Measurements from ENCODE around the gene VPS33B. TPM values are rescaled to one million over a fixed set of nuclear protein-coding genes. Genes with fewer than 3 reads are reported as not detected.

VPS33B gene
- total and polyA plus RNA-seq, 2 of the 8 experiments (the other 6 are each of a cell fraction or from before 2014, with no cell fraction given) = 11.8 to 17.3 TPM

- no peak for FAIRE-seq
- TF ChIP-seq NRF1 (IDR thresholded peaks at IDR 0.05; ENCODE audit: low read depth, low read length) = no peak
- no peak for TF ChIP-seq TEAD4 (IDR thresholded peaks at IDR 0.05; ENCODE audit: low read depth, low read length)
- TF ChIP-seq CEBPB (IDR thresholded peaks at IDR 0.05; ENCODE audit: low read depth, low read length) = no peak
- no peak for TF ChIP-seq PHF8 (conservative IDR thresholded peaks at IDR 0.05; ENCODE audit: low read depth, low read length)
- TF ChIP-seq SP4 (IDR thresholded peaks at IDR 0.05; ENCODE audit: low read length) = no peak
- no peak for TF ChIP-seq SIRT6 (IDR thresholded peaks at IDR 0.05; ENCODE audit: low read length)
- TF ChIP-seq, protein P1, sequence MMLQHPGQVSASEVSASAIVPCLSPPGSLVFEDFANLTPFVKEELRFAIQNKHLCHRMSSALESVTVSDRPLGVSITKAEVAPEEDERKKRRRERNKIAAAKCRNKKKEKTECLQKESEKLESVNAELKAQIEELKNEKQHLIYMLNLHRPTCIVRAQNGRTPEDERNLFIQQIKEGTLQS (IDR thresholded peaks at IDR 0.05; ENCODE audit: insufficient read depth, low read depth, low read length) = no peak
- TF ChIP-seq CREB1 (IDR thresholded peaks at IDR 0.05) = no peak
- no peak for TF ChIP-seq CBX8 (IDR thresholded peaks at IDR 0.05; ENCODE audit: borderline replicate concordance, low read depth, low read length)
- TF ChIP-seq POU5F1 (IDR thresholded peaks at IDR 0.05; ENCODE audit: low read depth, low read length) = no peak
- no peak for TF ChIP-seq SRF (IDR thresholded peaks at IDR 0.05; ENCODE audit: low read depth, low read length)
- no peak for TF ChIP-seq POLR2A (IDR thresholded peaks at IDR 0.05; ENCODE audit: control extremely low read depth in 1 of 2, low read depth in 2 of 2, low read length in 2 of 2)
- no peak for TF ChIP-seq KDM4A (IDR thresholded peaks at IDR 0.05; ENCODE audit: low read depth, low read length, severe bottlenecking)
- TF ChIP-seq HDAC2 (IDR thresholded peaks at IDR 0.05; ENCODE audit: borderline replicate concordance in 1 of 2, low read depth in 2 of 2, low read length in 2 of 2) = no peak
- no peak for TF ChIP-seq SUZ12 (IDR thresholded peaks at IDR 0.05; ENCODE audit: low read length)
Observed at GRCh38 chr15:91027677-91028076, 5.3 kb upstream of the VPS33B start.

More at GRCh38 chr15:91027677-91028076, 5.3 kb upstream of the VPS33B start:
- Histone ChIP-seq H3K9me3 (ENCODE audit: insufficient read depth in 2 of 2, low read depth in 1 of 2, low read length in 1 of 2) (no peaks in the 10 kb centered on the region), H4K20me1 (replicated peaks in 1 of 2; ENCODE audit: control insufficient read depth in 1 of 2, insufficient read depth in 2 of 2, low read length in 2 of 2) (no peaks in the 10 kb centered on the region), H3K79me1 (ENCODE audit: low read depth, low read length) (no peaks in the 10 kb centered on the region), H3K23ac (ENCODE audit: insufficient read length) (no peak overlapping the region), H3K56ac (replicated peaks; ENCODE audit: insufficient read length, low read depth, low read length) (no peak overlapping the region), H3K79me2 (ENCODE audit: control insufficient read depth in 1 of 2, insufficient read depth in 2 of 2, low read length in 2 of 2) (no peaks in the 10 kb centered on the region), H3K4me3 (ENCODE audit: extremely low read depth in 1 of 4, insufficient read depth in 2 of 4, low read depth in 3 of 4, low read length in 4 of 4) (no peak overlapping the region), H2AK5ac (ENCODE audit: low read depth, low read length) (no peak overlapping the region), H4K5ac (ENCODE audit: insufficient read length, low read depth, low read length) (no peak overlapping the region), H4K91ac (replicated peaks; ENCODE audit: insufficient read length, low read length) (no peak overlapping the region), H3K14ac (ENCODE audit: insufficient read length) (no peak overlapping the region), H3K18ac (ENCODE audit: extremely low read depth, low read length) (no peak overlapping the region), H3K23me2 (ENCODE audit: low read depth, low read length) (no peaks in the 10 kb centered on the region), H4K8ac (ENCODE audit: extremely low read depth, insufficient read depth, low read length) (no peak overlapping the region), H2AFZ (ENCODE audit: low read length) (no peak overlapping the region), H3K9ac (replicated peaks in 1 of 4; ENCODE audit: extremely low read depth in 1 of 4, low read depth in 3 of 4, low read length in 3 of 4) (no peak overlapping the region), H2BK15ac (ENCODE audit: low read length) (no peak overlapping the region), H3K4me1 (replicated peaks in 1 of 4; ENCODE audit: control insufficient read depth in 3 of 4, insufficient read depth in 4 of 4, low read length in 3 of 4) (peaks cover 0 to 2% (median under 1%) of the 10 kb centered on the region in 4 experiments; a peak in 1 of 7 replicates), H2BK12ac (ENCODE audit: low read depth, low read length) (no peak overlapping the region), H3K36me3 (ENCODE audit: control insufficient read depth in 2 of 4, insufficient read depth in 4 of 4, low read length in 3 of 4) (no peaks in the 10 kb centered on the region), H3K27me3 (replicated peaks in 1 of 4; ENCODE audit: control insufficient read depth in 3 of 4, extremely low read depth in 1 of 4, insufficient read depth in 3 of 4, low read length in 3 of 4) (no peaks in the 10 kb centered on the region), H2BK120ac (replicated peaks; ENCODE audit: low read depth, low read length) (no peak overlapping the region), H2BK5ac (ENCODE audit: low read depth, low read length) (no peak overlapping the region), H2BK20ac (ENCODE audit: low read length) (no peak overlapping the region), H3K4me2 (ENCODE audit: insufficient read depth in 1 of 2, low read depth in 2 of 2, low read length in 2 of 2) (no peak overlapping the region), H3K27ac (ENCODE audit: low read depth, low read length) (no peak overlapping the region), H3K4ac (replicated peaks; ENCODE audit: insufficient read length, low read depth, low read length) (no peak overlapping the region)
- ChIA-PET POLR2A (ENCODE audit: partially characterized antibody) (interaction anchor here (0.6 kb wide), 1 partner anchor 264 kb away, joined by 3 read pairs; no protein-coding TSS in a partner anchor), CTCF (ENCODE audit: partially characterized antibody) (interaction anchor here (0.9 to 1.6 kb wide), 5 partner anchors 22 to 71 kb away, joined by 3 to 5 read pairs (median 3); no protein-coding TSS in a partner anchor)
- 85% methylated on average over 1 of the region's 1 CpG; no CpG with 5 or more reads in 1 of the 2 experiments for WGBS, 2 experiments (ENCODE audit: extremely low coverage in 1 of 2, insufficient coverage in 1 of 2, insufficient read length in 1 of 2, insufficient replicate concordance in 2 of 2, low coverage in 1 of 2, low lambda C conversion rate in 2 of 2, missing lambda C conversion rate in 1 of 2)
- DNase-seq (ENCODE audit: low read depth in 1 of 2, low spot score in 2 of 2) = no peak

All from H1 (cell line).